Memory B cell (primary cell): Measurements from ENCODE around the gene EEF2K.

ENCODE experiments used
- ATAC-seq: fragments of 150-1000 bp; cut with Tn5 transposase; 2 replicates; pipeline ENCODE4 v1.10.0; 2021; ENCODE audit warnings: low read depth, mild to moderate bottlenecking, moderate library complexity
- DNase-seq, 2 donors: peaks; one replicate each; pipeline ENCODE4 v3.0.0; 2022; ENCODE audit warnings: low spot score in 2 of 2
- H3K27ac Mint-ChIP-seq: one replicate; pipeline ENCODE4 v1.8.0; 2022; ENCODE audit warnings: mild to moderate bottlenecking, moderate library complexity, mixed read lengths
- H3K27me3 Mint-ChIP-seq: one replicate; pipeline ENCODE4 v1.8.0; 2022; ENCODE audit warnings: mixed read lengths
- H3K36me3 Mint-ChIP-seq: one replicate; pipeline ENCODE4 v1.8.0; 2022; ENCODE audit warnings: mild to moderate bottlenecking, mixed read lengths
- H3K4me1 Mint-ChIP-seq: one replicate; pipeline ENCODE4 v1.8.0; 2022; ENCODE audit warnings: mixed read lengths
- H3K4me3 Mint-ChIP-seq: one replicate; pipeline ENCODE4 v1.8.0; 2022; ENCODE audit warnings: mild to moderate bottlenecking, moderate library complexity, mixed read lengths
- H3K9me3 Mint-ChIP-seq: one replicate; pipeline ENCODE4 v1.8.0; 2022; ENCODE audit warnings: mixed read lengths

Gene EEF2K

GRCh38 chr16:22322741-22323140, 116.7 kb downstream of the EEF2K start:
- Mint-ChIP-seq H3K4me3 (no peak overlapping the region), H3K36me3 (peaks cover 26% of the 10 kb centered on the region), H3K27ac (no peak overlapping the region), H3K4me1 (peaks cover 2% of the 10 kb centered on the region), H3K27me3 (no peaks in the 10 kb centered on the region), H3K9me3 (no peaks in the 10 kb centered on the region)
- DNase-seq = no peak
- ATAC-seq = no peak

- Mint-ChIP-seq H3K36me3 (peaks cover 29% of the 10 kb centered on the region), H3K27ac (peak overlapping the region; percentile 51), H3K4me3 (no peak overlapping the region)
These were observed 117.3 kb downstream of the EEF2K start for GRCh38 chr16:22323173-22323958.

GRCh38 chr16:22323959-22324786, 118.1 kb downstream of the EEF2K start:
- DNase-seq = no peak
- Mint-ChIP-seq H3K27me3 (no peaks in the 10 kb centered on the region), H3K4me3 (no peak overlapping the region), H3K27ac (peak overlapping the region; percentile 86), H3K9me3 (no peaks in the 10 kb centered on the region), H3K36me3 (peaks cover 29% of the 10 kb centered on the region), H3K4me1 (peaks cover 2% of the 10 kb centered on the region)
- ATAC-seq = no peak

More at GRCh38 chr16:22323173-22323958, 117.3 kb downstream of the EEF2K start:
- no peaks in the 10 kb centered on the region for H3K9me3 Mint-ChIP-seq
- no peak for DNase-seq
- ATAC-seq = no peak
- H3K4me1 Mint-ChIP-seq = peaks cover 2% of the 10 kb centered on the region
- H3K27me3 Mint-ChIP-seq = no peaks in the 10 kb centered on the region

GRCh38 chr16:22324787-22325597, 118.9 kb downstream of the EEF2K start:
- DNase-seq (no peak), ATAC-seq (no peak)
- Mint-ChIP-seq H3K36me3 (peaks cover 30% of the 10 kb centered on the region), H3K27ac (peak overlapping the region; percentile 86), H3K9me3 (no peaks in the 10 kb centered on the region), H3K4me3 (no peak overlapping the region), H3K4me1 (peaks cover 2% of the 10 kb centered on the region), H3K27me3 (no peaks in the 10 kb centered on the region)

- H3K4me1 Mint-ChIP-seq = peaks cover 2% of the 10 kb centered on the region
- H3K36me3 Mint-ChIP-seq = peaks cover 36% of the 10 kb centered on the region
- no peak overlapping the region for H3K27ac Mint-ChIP-seq
- ATAC-seq = no peak
- H3K27me3 Mint-ChIP-seq = no peaks in the 10 kb centered on the region
- no peaks in the 10 kb centered on the region for H3K9me3 Mint-ChIP-seq
- no peak for DNase-seq
- no peak overlapping the region for H3K4me3 Mint-ChIP-seq
These were observed 119.7 kb downstream of the EEF2K start for GRCh38 chr16:22325598-22326368.

- DNase-seq = no peak
- H3K9me3 Mint-ChIP-seq = no peaks in the 10 kb centered on the region
- H3K27ac Mint-ChIP-seq = no peak overlapping the region
- no peak overlapping the region for H3K4me3 Mint-ChIP-seq
- H3K27me3 Mint-ChIP-seq = no peaks in the 10 kb centered on the region
- peaks cover 30% of the 10 kb centered on the region for H3K36me3 Mint-ChIP-seq
- ATAC-seq = no peak
- peaks cover under 1% of the 10 kb centered on the region for H3K4me1 Mint-ChIP-seq
These were observed 120.2 kb downstream of the EEF2K start for GRCh38 chr16:22326369-22326652.

- no peaks in the 10 kb centered on the region for H3K27me3 Mint-ChIP-seq
- no peaks in the 10 kb centered on the region for H3K4me1 Mint-ChIP-seq
- DNase-seq (no peak), ATAC-seq (no peak)
- no peak overlapping the region for H3K4me3 Mint-ChIP-seq
- H3K36me3 Mint-ChIP-seq = peaks cover 35% of the 10 kb centered on the region
- no peak overlapping the region for H3K27ac Mint-ChIP-seq
- H3K9me3 Mint-ChIP-seq = no peaks in the 10 kb centered on the region
These were observed 120.8 kb downstream of the EEF2K start for GRCh38 chr16:22326771-22327445.

- Mint-ChIP-seq H3K36me3 (peaks cover 39% of the 10 kb centered on the region), H3K27me3 (no peaks in the 10 kb centered on the region), H3K4me1 (no peaks in the 10 kb centered on the region), H3K4me3 (no peak overlapping the region), H3K27ac (no peak overlapping the region), H3K9me3 (no peaks in the 10 kb centered on the region)
- no peak for ATAC-seq
- DNase-seq = no peak
These were observed 121.3 kb downstream of the EEF2K start for GRCh38 chr16:22327446-22327775.

GRCh38 chr16:22328081-22328725, 122.1 kb downstream of the EEF2K start:
- DNase-seq = no peak
- H3K27ac Mint-ChIP-seq = no peak overlapping the region
- no peak for ATAC-seq

GRCh38 chr16:22329199-22329695, 123.2 kb downstream of the EEF2K start:
- DNase-seq (no peak), ATAC-seq (no peak)
- H3K9me3 Mint-ChIP-seq = peaks cover 2% of the 10 kb centered on the region
- no peak overlapping the region for H3K4me3 Mint-ChIP-seq
- no peaks in the 10 kb centered on the region for H3K27me3 Mint-ChIP-seq
- no peaks in the 10 kb centered on the region for H3K4me1 Mint-ChIP-seq
- peaks cover 42% of the 10 kb centered on the region for H3K36me3 Mint-ChIP-seq
- H3K27ac Mint-ChIP-seq = peak overlapping the region; percentile 31

More at GRCh38 chr16:22328081-22328725, 122.1 kb downstream of the EEF2K start:
- Mint-ChIP-seq H3K27me3 (no peaks in the 10 kb centered on the region), H3K9me3 (no peaks in the 10 kb centered on the region), H3K4me3 (no peak overlapping the region), H3K4me1 (no peaks in the 10 kb centered on the region), H3K36me3 (peaks cover 37% of the 10 kb centered on the region)

- DNase-seq (no peak), ATAC-seq (no peak)
- Mint-ChIP-seq H3K4me1 (no peaks in the 10 kb centered on the region), H3K27ac (no peak overlapping the region), H3K27me3 (no peaks in the 10 kb centered on the region), H3K9me3 (peaks cover 4% of the 10 kb centered on the region), H3K36me3 (peaks cover 47% of the 10 kb centered on the region), H3K4me3 (no peak overlapping the region)
These were observed 124.2 kb downstream of the EEF2K start for GRCh38 chr16:22330326-22330725.

- Mint-ChIP-seq H3K9me3 (peaks cover 15% of the 10 kb centered on the region), H3K4me1 (no peaks in the 10 kb centered on the region), H3K27me3 (no peaks in the 10 kb centered on the region), H3K27ac (no peak overlapping the region), H3K4me3 (no peak overlapping the region), H3K36me3 (peaks cover 52% of the 10 kb centered on the region)
- DNase-seq (no peak), ATAC-seq (no peak)
These were observed 127.4 kb downstream of the EEF2K start for GRCh38 chr16:22333457-22333994.
